CD4-positive, CD25-positive, alpha-beta regulatory T cell (primary cell): ENCODE measurements around the gene DRD1. TPM values are rescaled to one million over a fixed set of nuclear protein-coding genes. Genes with fewer than 3 reads are reported as not detected.
"Not testable (repeated sequence)": the region's sequence is repeated elsewhere in the genome, so short reads cannot be mapped to it uniquely, and the experiment has no call there.

ENCODE experiments used
- ATAC-seq, 2 donors: fragments of 150-1000 bp; cut with Tn5 transposase; one replicate each; pipeline ENCODE4 v1.10.0; 2021; ENCODE audit warnings: low read depth in 2 of 2, moderate number of reproducible peaks in 2 of 2, moderate library complexity in 1 of 2
- DNase-seq, 3 donors: peaks; one replicate each; pipeline versions ENCODE4 v3.0.0 to v3.0.0-alpha.2; 2012 to 2022; ENCODE audit warnings: mixed read lengths in 1 of 3
- H3K27ac ChIP-seq: one replicate; pipeline ENCODE4 v1.7.0; 2013; ENCODE audit warnings: mild to moderate bottlenecking, low read length; ENCODE audit not compliant: insufficient read depth, poor library complexity, severe bottlenecking
- H3K27me3 ChIP-seq: one replicate; pipeline ENCODE4 v1.7.0; 2013; ENCODE audit warnings: low read length; ENCODE audit not compliant: control insufficient read depth, insufficient read depth
- H3K36me3 ChIP-seq: one replicate; pipeline ENCODE4 v1.7.0; 2013; ENCODE audit warnings: mild to moderate bottlenecking, low read length, moderate library complexity; ENCODE audit not compliant: control insufficient read depth, insufficient read depth
- H3K4me1 ChIP-seq: 2 replicates; pipeline ENCODE4 v1.7.0; 2013; ENCODE audit warnings: mild to moderate bottlenecking, low read length; ENCODE audit not compliant: insufficient read depth, control insufficient read depth, poor library complexity, severe bottlenecking
- H3K4me3 ChIP-seq: one replicate; pipeline ENCODE4 v1.7.0; 2013; ENCODE audit warnings: low read depth, mild to moderate bottlenecking, low read length, moderate library complexity
- H3K9me3 ChIP-seq, 2 experiments: 1 replicate in 1 of 2; 2 replicates in 1 of 2; pipeline ENCODE4 v1.7.0; 2013; ENCODE audit warnings: low read length in 2 of 2, mild to moderate bottlenecking in 1 of 2, moderate library complexity in 1 of 2; ENCODE audit not compliant: control insufficient read depth in 2 of 2
- H3K27ac Mint-ChIP-seq, 3 donors: one replicate each; pipeline ENCODE4 v1.8.0; 2020 to 2022; ENCODE audit warnings: mild to moderate bottlenecking in 3 of 3, mixed read lengths in 3 of 3, moderate library complexity in 2 of 3
- H3K27me3 Mint-ChIP-seq: one replicate; pipeline ENCODE4 v1.8.0; 2022; ENCODE audit warnings: mild to moderate bottlenecking, mixed read lengths
- H3K36me3 Mint-ChIP-seq: one replicate; pipeline ENCODE4 v1.8.0; 2020; ENCODE audit warnings: mixed read lengths
- H3K4me1 Mint-ChIP-seq, 4 donors: one replicate each; pipeline ENCODE4 v1.8.0; 2020 to 2022; ENCODE audit warnings: mixed read lengths in 4 of 4, mild to moderate bottlenecking in 1 of 4
- H3K4me3 Mint-ChIP-seq, 4 donors: one replicate each; pipeline ENCODE4 v1.8.0; 2020 to 2022; ENCODE audit warnings: mild to moderate bottlenecking in 4 of 4, mixed read lengths in 4 of 4, moderate library complexity in 3 of 4
- H3K9me3 Mint-ChIP-seq, 7 donors: one replicate each; pipeline ENCODE4 v1.8.0; 2020 to 2022; ENCODE audit warnings: mixed read lengths in 7 of 7, mild to moderate bottlenecking in 3 of 7, moderate library complexity in 2 of 7
- polyA plus RNA-seq, 4 donors: library from polyadenylated mRNA; unstranded; fragments of 300-500 nt; fragmentation: Illumina TruSeq; gene quantifications; one replicate each; pipeline ENCODE4 v1.2.3, GENCODE V29; 2021
- total RNA-seq: library from RNA; stranded (reverse); gene quantifications from one replicate; pipeline ENCODE4 v1.2.3, GENCODE V29; 2022

Gene DRD1
- total and polyA plus RNA-seq, 5 donors from 2014 or later: not detected

DNA sequence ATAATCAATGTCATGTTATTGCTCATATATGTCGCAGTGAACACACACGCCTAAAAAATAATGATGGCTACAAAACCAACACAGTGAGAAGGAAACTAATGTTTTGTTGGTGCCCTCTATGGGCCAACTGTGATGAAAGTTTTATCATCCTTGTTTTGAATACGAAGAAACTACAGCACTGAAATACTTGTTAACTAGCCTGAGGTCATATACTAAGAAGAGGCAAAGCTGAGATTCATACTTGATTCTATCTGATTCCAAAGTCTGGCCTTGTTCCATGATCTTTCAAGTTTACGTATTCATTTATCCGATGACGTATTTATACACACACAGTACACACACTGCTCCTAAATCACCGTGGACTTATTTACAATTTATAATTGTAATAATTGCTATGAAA lies 16.1 kb upstream of the DRD1 start:
- DNase-seq: peak in 1 of 3 donors; percentile 40
- H3K27me3 ChIP-seq: peaks cover 8% of the 10 kb centered on the region
- H3K27ac ChIP-seq: no peak overlapping the region
- H3K4me3 ChIP-seq: no peak overlapping the region
- no peak for ATAC-seq
- Mint-ChIP-seq H3K36me3 (no peaks in the 10 kb centered on the region), H3K9me3 (no peaks in the 10 kb centered on the region), H3K4me1 (peaks cover 5 to 15% (median 6%) of the 10 kb centered on the region in 4 donors), H3K4me3 (no peak overlapping the region), H3K27me3 (peaks cover 19% of the 10 kb centered on the region), H3K27ac (no peak overlapping the region)
- H3K4me1 ChIP-seq: no peaks in the 10 kb centered on the region
- no peaks in the 10 kb centered on the region for H3K36me3 ChIP-seq
- no peaks in the 10 kb centered on the region for H3K9me3 ChIP-seq

- DNase-seq: peak in 1 of 3 donors; percentile 9
- no peaks in the 10 kb centered on the region for H3K4me1 ChIP-seq
- H3K27ac ChIP-seq: no peak overlapping the region
- ATAC-seq: no peak
- peaks cover 0 to 3% (median 0%) of the 10 kb centered on the region in 4 donors for H3K4me1 Mint-ChIP-seq
- H3K27me3 Mint-ChIP-seq: peaks cover 35% of the 10 kb centered on the region
- H3K36me3 ChIP-seq: no peaks in the 10 kb centered on the region
- H3K9me3 Mint-ChIP-seq: no peaks in the 10 kb centered on the region
- H3K4me3 ChIP-seq: no peak overlapping the region
- no peak overlapping the region for H3K4me3 Mint-ChIP-seq
- no peaks in the 10 kb centered on the region for H3K36me3 Mint-ChIP-seq
- H3K9me3 ChIP-seq: no peaks in the 10 kb centered on the region
- peaks cover 19% of the 10 kb centered on the region for H3K27me3 ChIP-seq
- no peak overlapping the region for H3K27ac Mint-ChIP-seq
Measured at GRCh38 chr5:175457466-175457865, 13.5 kb upstream of the DRD1 start.

DNA sequence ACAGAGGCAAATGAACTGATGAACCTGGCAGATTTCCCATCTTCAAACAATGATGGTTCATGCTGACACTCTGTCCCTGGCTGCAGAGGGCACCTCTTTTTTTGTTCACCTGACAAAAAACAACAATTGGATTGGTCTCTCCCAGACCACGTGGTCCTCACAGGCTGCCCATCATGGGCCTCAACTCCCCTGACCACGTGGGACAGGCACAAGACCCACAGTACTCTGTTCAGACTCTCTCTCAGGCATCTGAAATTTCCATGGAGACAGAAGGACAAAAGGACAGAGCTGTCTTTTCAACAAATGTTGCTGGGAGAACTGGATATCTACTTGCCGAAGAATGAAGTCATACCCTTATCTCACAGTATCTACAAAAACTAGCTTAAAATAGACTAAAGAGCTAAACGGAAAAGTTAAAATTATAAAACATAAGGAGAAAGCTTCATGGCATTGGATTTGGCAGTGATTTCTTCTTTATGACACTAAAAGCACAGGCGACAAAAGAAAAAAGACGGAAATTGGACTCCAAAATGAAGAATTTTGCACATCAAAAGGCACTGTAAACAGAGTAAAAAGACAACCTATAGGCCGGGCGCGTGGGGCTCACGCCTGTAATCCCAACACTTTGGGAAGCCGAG lies 12.2 kb upstream of the DRD1 start:
- DNase-seq (no peak), ATAC-seq (no peak)
- Histone ChIP-seq H3K27ac (no peak overlapping the region), H3K4me1 (no peaks in the 10 kb centered on the region), H3K4me3 (no peak overlapping the region), H3K9me3 (no peaks in the 10 kb centered on the region), H3K36me3 (no peaks in the 10 kb centered on the region), H3K27me3 (peaks cover 23% of the 10 kb centered on the region)
- peaks cover 0 to 1% (median 0%) of the 10 kb centered on the region in 7 donors for H3K9me3 Mint-ChIP-seq
- H3K4me3 Mint-ChIP-seq: no peak overlapping the region
- peaks cover 0 to 3% (median 0%) of the 10 kb centered on the region in 4 donors for H3K4me1 Mint-ChIP-seq
- no peaks in the 10 kb centered on the region for H3K36me3 Mint-ChIP-seq
- no peak overlapping the region for H3K27ac Mint-ChIP-seq
- H3K27me3 Mint-ChIP-seq: peaks cover 35% of the 10 kb centered on the region

- H3K27ac ChIP-seq, DNase-seq, H3K36me3 Mint-ChIP-seq, H3K4me3 Mint-ChIP-seq, H3K9me3 Mint-ChIP-seq, H3K36me3 ChIP-seq, H3K4me1 Mint-ChIP-seq, H3K27ac Mint-ChIP-seq, H3K4me3 ChIP-seq, H3K4me1 ChIP-seq, ATAC-seq, H3K9me3 ChIP-seq: not testable (repeated sequence)
- H3K27me3 Mint-ChIP-seq: peaks cover 45% of the 10 kb centered on the region
- H3K27me3 ChIP-seq: peaks cover 23% of the 10 kb centered on the region
Measured at GRCh38 chr5:175454338-175454737, 10.4 kb upstream of the DRD1 start.

DNA sequence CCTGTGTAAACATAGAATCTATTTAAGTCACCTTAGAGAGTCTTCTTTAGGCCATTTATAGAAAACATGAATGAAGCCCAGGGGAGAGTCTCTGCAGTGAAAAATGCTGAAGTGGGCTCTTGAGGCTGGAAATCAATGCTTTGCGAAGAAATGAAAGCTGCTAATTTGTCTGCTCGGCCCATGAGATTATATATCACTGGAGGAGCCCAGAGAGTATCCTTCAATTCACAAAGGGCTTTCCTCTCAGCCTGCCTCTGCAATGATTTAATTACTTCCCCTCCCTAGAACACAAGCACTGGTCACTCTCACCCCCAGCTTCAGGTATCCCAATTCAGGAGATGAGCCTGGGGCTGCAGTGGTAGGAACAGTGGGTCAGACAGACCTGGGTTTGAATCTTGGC lies 8.2 kb upstream of the DRD1 start:
- peaks cover 22% of the 10 kb centered on the region for H3K27me3 ChIP-seq
- H3K36me3 ChIP-seq: no peaks in the 10 kb centered on the region
- no peaks in the 10 kb centered on the region for H3K4me1 ChIP-seq
- no peaks in the 10 kb centered on the region for H3K9me3 ChIP-seq
- Mint-ChIP-seq H3K27me3 (peaks cover 52% of the 10 kb centered on the region), H3K36me3 (no peaks in the 10 kb centered on the region), H3K9me3 (peaks cover 0 to 1% (median 0%) of the 10 kb centered on the region in 7 donors), H3K27ac (no peak overlapping the region), H3K4me1 (peaks cover 0 to 2% (median 0%) of the 10 kb centered on the region in 4 donors), H3K4me3 (no peak overlapping the region)
- no peak for ATAC-seq
- H3K27ac ChIP-seq: no peak overlapping the region
- H3K4me3 ChIP-seq: no peak overlapping the region
- DNase-seq: no peak

DNA sequence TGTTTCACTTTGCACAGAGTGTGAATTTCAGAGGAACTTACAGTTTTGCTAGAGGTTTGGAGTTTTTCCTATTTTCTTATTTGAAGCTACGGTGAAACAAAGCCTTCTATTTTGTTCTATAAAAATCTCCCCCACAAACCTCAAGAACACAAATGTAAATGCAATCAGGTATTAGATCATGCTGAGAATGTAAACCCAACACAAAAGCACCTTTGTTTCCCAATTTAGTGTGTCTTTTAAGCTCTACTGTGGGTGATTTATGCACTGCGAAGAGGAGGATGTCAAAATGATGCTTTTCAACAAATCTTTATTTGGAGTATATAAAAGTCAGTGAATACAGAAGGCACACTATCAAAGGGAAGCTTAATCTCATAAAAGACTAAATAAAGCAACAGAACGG lies 4.3 kb upstream of the DRD1 start:
- Mint-ChIP-seq H3K9me3 (peaks cover 0 to 1% (median 0%) of the 10 kb centered on the region in 7 donors), H3K36me3 (no peaks in the 10 kb centered on the region), H3K4me1 (peaks cover 0 to 9% (median 2%) of the 10 kb centered on the region in 4 donors), H3K27me3 (peaks cover 59% of the 10 kb centered on the region), H3K4me3 (no peak overlapping the region), H3K27ac (no peak overlapping the region)
- no peaks in the 10 kb centered on the region for H3K36me3 ChIP-seq
- peaks cover 13% of the 10 kb centered on the region for H3K4me1 ChIP-seq
- no peak for ATAC-seq
- no peaks in the 10 kb centered on the region for H3K9me3 ChIP-seq
- no peak for DNase-seq
- peaks cover 26% of the 10 kb centered on the region for H3K27me3 ChIP-seq
- H3K27ac ChIP-seq: no peak overlapping the region
- no peak overlapping the region for H3K4me3 ChIP-seq

GRCh38 chr5:175447571-175447970 lies 3.6 kb upstream of the DRD1 start:
- no peak overlapping the region for H3K4me3 Mint-ChIP-seq
- DNase-seq (no peak), ATAC-seq (no peak)
- Histone ChIP-seq H3K27me3 (peaks cover 27% of the 10 kb centered on the region), H3K4me3 (no peak overlapping the region), H3K27ac (no peak overlapping the region), H3K4me1 (peaks cover 13% of the 10 kb centered on the region), H3K9me3 (no peaks in the 10 kb centered on the region), H3K36me3 (no peaks in the 10 kb centered on the region)
- H3K27ac Mint-ChIP-seq: no peak overlapping the region
- H3K27me3 Mint-ChIP-seq: peaks cover 59% of the 10 kb centered on the region
- no peaks in the 10 kb centered on the region for H3K36me3 Mint-ChIP-seq
- H3K9me3 Mint-ChIP-seq: peaks cover 0 to 1% (median 0%) of the 10 kb centered on the region in 7 donors
- peaks cover 0 to 9% (median 2%) of the 10 kb centered on the region in 4 donors for H3K4me1 Mint-ChIP-seq

DNA sequence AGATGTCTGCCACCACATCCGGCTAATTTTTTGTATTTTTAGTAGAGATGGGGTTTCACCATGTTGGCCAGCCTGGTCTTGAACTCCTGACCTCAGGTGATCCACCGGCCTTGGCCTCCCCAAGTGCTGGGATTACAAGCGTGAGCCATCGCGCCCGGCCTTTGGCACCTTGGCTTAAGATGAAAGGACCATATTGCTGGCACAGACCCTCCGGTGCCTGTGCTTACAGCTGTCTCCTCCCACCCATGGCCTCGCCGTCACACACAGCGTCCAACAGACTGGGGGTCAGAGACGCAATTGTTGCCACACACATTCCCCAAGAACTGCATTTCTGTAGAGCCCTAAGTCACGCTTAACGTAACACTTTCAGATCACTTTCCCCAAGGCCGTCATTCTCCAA lies 2.4 kb upstream of the DRD1 start:
- not testable (repeated sequence) for H3K9me3 ChIP-seq, H3K36me3 Mint-ChIP-seq, H3K27ac ChIP-seq, DNase-seq, H3K9me3 Mint-ChIP-seq, H3K4me3 ChIP-seq, H3K27ac Mint-ChIP-seq, ATAC-seq, H3K4me3 Mint-ChIP-seq, H3K36me3 ChIP-seq, H3K4me1 Mint-ChIP-seq
- peaks cover 33% of the 10 kb centered on the region for H3K27me3 ChIP-seq
- peaks cover 70% of the 10 kb centered on the region for H3K27me3 Mint-ChIP-seq
- peaks cover 13% of the 10 kb centered on the region for H3K4me1 ChIP-seq
